Fibroblast of pulmonary artery (primary cell): Measurements from ENCODE around the gene ABCC5.

Source experiments
- DNase-seq: peaks from one replicate; pipeline ENCODE4 v3.0.0-alpha.2; 2010; ENCODE audit warnings: low read depth
- H3K4me3 ChIP-seq: replicated peaks from 2 replicates; pipeline ENCODE4 v1.5.1; 2011; ENCODE audit warnings: low read depth, mild to moderate bottlenecking, control low read depth, low read length, moderate library complexity
- CTCF ChIP-seq: IDR thresholded peaks from 2 replicates; pipeline ENCODE4 v1.5.1; 2011; ENCODE audit warnings: mild to moderate bottlenecking, control low read depth, low read length, inconsistent platforms; ENCODE audit errors: missing control alignments

ABCC5 gene

GRCh38 chr3:183988216-183988790, 29.4 kb downstream of the ABCC5 start:
- H3K4me3 ChIP-seq, result no peak overlapping the region
- peak; percentile 17 for DNase-seq
- TF ChIP-seq CTCF, result no peak

DNA sequence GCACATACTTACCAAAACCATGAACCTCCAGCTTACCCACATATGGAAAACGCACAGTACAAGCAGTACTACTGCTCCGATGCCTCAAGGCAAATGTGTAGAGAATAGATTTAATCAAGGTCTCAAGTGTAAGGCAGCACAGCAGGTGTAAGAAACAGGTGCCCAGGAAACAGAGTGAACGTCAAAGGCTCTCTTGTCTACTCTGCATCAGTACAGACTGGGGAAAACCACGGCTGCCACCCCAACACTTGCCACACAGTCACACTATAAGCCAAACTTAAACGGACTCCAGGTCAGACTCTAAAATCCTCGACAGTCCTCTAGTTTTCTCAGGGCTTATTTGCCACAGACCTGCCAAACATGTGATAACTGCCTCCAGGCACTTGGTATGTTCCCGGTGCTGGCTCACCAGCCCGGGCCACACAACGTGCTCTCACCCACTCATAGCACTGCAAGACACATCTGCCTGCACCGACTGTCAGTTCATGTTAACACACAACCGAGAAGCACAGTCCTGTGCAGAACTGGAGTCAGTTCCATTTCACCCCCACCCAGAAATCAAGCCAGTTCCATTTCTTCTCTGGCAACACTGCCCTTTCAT, 30.6 kb downstream of the ABCC5 start:
- no peak overlapping the region for H3K4me3 ChIP-seq
- DNase-seq, result no peak
- no peak for TF ChIP-seq CTCF

- H3K4me3 ChIP-seq, result no peak overlapping the region
- DNase-seq, result no peak
- TF ChIP-seq CTCF, result no peak
These were observed 32.6 kb downstream of the ABCC5 start for GRCh38 chr3:183984749-183985729.

DNA sequence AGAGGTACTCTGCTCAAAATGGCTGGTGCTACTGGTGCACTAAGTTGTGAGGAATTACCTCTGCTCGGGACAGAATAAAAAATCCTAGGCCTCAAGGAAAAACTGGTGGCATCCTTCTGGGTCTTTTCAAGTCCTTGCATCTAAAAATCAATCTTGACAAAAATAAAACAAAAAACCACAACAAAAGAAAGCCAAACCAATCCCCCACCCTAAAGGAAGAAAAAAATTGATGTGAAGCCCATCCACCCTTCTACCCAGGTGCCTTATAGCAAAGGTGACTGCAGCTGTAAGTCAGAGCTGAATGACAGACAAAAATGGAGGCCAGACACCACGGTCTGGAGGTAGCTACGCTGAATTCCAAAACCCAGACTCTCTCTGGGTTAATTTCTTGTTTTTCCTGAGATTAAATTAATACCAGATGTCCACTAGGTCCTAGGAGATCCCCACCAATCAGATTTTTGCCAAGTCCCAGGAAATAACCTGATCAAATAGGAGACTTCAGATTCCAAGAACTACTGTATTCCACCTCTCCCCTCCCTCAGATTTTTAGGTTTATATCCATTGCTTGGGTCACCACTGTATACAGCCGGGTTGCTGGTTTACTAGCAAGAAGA, 33.5 kb downstream of the ABCC5 start:
- DNase-seq, result no peak
- no peak for TF ChIP-seq CTCF

DNA sequence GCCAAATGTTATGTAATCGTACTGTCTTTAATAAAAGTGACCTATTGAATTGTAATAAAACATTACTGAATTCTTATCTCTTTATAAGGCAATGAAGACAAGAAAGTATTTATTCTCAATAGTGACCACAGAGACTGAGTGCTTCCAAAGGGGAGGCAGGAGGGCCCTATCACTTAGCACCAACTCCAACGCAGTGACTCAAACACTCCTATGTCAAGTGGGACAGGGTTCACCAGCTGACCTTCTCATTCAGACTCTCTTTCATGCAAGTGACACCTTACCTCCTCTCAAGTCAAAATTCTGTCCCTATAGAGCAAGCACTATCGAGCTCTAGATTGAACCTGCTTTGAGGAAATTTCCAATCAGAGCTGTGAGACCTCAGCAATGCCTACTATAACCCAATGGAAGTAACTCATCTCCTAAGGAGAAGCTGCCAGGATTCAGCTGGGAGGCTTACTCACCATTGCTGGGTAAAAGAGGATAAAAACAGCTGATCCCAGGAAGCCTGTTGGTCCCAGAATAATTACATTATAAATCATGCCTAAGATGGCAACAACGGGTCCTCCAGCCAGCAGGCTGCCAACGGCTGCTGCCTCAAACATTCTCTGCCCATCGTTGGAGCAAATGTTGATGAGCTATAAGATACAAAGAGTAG, 35.6 kb downstream of the ABCC5 start:
- no peak overlapping the region for H3K4me3 ChIP-seq
- TF ChIP-seq CTCF, result no peak
- DNase-seq, result no peak

More for the DNA sequence above, 33.5 kb downstream of the ABCC5 start:
- no peak overlapping the region for H3K4me3 ChIP-seq

- no peak overlapping the region for H3K4me3 ChIP-seq
- peak; percentile 13 for DNase-seq
- TF ChIP-seq CTCF, result no peak
These were observed 37.3 kb downstream of the ABCC5 start for GRCh38 chr3:183980403-183980802.
